H1 (cell line): ENCODE results near the gene POLR2L. TPM values are rescaled to one million over a fixed set of nuclear protein-coding genes. Genes with fewer than 3 reads are reported as not detected.

Source experiments
- SIN3A ChIP-seq, 2 experiments: IDR thresholded peaks in 1 of 2; conservative IDR thresholded peaks in 1 of 2; 2 replicates each; pipeline ENCODE4 v1.6.1; 2011 to 2012; ENCODE audit warnings: low read length in 2 of 2, improper control_type of control experiment in 1 of 2, low read depth in 1 of 2, mild to moderate bottlenecking in 1 of 2
- polyA plus RNA-seq, 7 experiments: library from polyadenylated mRNA; depleted of rRNA in 3 of 7; stranded (reverse) in 5 of 7; unstranded in 2 of 7; fragments of >200 nt in 5 of 7; fragments of 200-250 nt in 2 of 7; gene quantifications; 1 replicate in 5 of 7; 2 replicates in 1 of 7; 4 replicates in 1 of 7; pipeline versions ENCODE4 v1.2.1 to v1.2.3, GENCODE V29; 2011 to 2013; ENCODE audit warnings: missing spikeins in 2 of 7, mixed read lengths in 2 of 7
- total RNA-seq: library from RNA; stranded (reverse); fragmentation: NEBNext Ultra II Directional; extraction: Animal tissue kit (Norgen Biotek cat#: 25700); gene quantifications from 2 replicates; pipeline ENCODE4 v1.2.1, GENCODE V29; 2021
- TF ChIP-seq, protein P1 (sequence below): IDR thresholded peaks from 2 replicates; pipeline ENCODE4 v1.6.1; 2011; ENCODE audit warnings: low read depth, mild to moderate bottlenecking, low read length; ENCODE audit not compliant: insufficient read depth

Gene POLR2L
- total and polyA plus RNA-seq, 2 of the 8 experiments (the other 6 are each of a cell fraction or from before 2014, with no cell fraction given) = 140 to 151 TPM

DNA sequence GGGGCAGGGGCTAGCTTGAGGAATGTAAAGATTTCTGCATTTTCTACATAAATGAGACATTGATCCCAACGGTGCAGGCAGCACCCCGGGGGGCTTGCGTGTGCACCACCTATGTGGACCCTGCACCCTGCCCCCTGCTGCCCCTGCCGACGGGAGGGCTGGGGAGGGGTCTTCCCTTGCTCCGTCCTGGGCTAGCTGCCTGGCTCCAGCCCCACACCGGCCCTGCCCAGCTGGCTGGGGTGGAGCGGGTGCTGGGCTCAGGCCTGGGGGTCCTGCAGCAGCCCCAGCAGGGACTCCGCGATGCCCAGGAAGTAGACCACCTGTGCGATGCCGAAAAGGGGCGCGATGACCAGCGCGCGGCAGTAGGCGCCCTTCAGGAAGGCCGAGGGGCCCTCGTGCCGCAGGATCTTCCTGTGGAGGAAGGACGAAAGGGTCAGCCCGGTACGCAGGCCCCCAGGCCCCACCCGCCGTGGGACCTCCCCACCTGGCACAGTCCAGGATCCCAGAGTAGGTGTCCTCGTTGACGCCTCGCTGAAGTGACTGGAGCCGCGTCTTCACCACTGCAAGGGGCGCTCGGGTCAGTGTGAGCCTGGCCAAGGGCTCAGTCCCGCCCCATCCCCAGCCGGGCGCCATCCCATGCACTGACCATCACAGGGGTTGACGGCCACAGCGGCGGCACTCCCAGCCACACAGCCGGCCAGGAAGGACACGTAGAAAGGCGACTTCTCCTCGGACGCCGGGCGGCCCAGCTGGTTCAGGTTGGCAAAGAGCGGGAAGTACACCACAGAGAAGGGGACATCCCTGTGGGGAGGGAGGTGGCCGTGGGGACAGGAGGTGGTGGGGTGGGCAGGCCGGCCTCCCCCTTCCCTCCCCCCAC lies 50.4 kb downstream of the POLR2L start (continued):
- TF ChIP-seq, protein P1, sequence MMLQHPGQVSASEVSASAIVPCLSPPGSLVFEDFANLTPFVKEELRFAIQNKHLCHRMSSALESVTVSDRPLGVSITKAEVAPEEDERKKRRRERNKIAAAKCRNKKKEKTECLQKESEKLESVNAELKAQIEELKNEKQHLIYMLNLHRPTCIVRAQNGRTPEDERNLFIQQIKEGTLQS = no peak
- TF ChIP-seq SIN3A (conservative IDR thresholded peaks at IDR 0.05 in 1 of 2, IDR thresholded peaks at IDR 0.05 in 1 of 2; ENCODE audit: low read depth in 1 of 2, low read length in 2 of 2) = no peak
